HL-60/S4 (cell line): ENCODE results near the gene MRS2.
"Not testable (repeated sequence)": the region's sequence is repeated elsewhere in the genome, so short reads cannot be mapped to it uniquely, and the experiment has no call there.

Experiments
- in situ Hi-C: fragments of 300-500 bp; cut with MboI; formaldehyde crosslinking; loops from 2 replicates; pipeline ENCODE4 v1.14.3; 2022; ENCODE audit warnings: low sequenced_read_pairs

The MRS2 gene

DNA sequence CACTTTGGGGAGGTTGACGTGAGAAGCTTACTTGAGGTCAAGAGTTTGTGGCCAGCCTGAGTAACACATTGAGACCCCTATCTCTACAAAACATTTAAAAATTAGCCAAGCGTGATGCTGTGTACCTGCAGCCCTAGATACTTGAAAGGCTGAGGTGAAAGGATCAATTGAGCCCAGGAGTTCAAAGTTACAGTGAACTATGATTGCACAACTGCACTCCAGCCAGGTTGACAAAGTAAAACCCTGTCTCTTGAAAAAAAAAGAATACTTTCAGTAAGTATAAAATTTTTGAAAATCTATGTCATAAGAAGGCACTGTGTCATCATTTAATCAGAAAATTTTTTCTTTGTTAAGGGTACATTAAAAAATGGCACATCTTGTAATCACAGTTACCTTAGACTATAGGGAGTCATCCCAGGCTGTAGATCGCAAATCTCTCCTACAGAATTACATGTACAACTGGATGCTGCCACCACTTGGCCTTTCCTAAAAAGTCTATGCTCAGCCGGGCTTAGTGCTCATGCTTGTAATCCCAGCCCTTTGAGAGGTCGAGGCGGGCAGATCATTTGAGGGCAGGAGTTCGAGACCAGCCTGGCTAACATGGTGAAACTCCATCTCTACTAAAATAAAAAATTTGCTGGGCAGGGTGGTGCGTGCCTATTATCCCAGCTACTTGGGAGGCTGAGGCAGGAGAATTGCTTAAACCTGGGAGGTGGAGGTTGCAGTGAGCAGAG lies 17.0 kb upstream of the MRS2 start:
- in situ Hi-C loops, result no loop called here

DNA sequence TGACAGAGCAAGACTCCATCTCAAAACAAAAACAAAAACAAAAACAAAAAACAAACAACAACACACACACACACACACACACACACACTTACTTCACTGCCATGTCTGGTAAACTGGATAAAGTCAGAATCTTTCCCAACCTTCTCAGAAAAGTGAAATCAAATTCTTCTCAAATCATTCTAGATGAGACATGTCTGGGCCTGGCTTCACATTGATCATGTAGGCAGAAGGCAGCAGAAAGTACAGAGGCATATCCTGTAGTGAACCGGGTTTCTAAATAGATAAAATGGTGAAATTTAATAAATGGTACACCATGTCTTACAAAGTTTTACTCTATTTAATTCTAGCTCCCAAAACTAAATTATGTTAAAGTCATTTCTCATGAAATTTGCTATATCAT lies 14.9 kb upstream of the MRS2 start:
- in situ Hi-C loops, result no loop called here

GRCh38 chr6:24391208-24391607 lies 11.5 kb upstream of the MRS2 start:
- in situ Hi-C loops, result no loop called here

- in situ Hi-C loops, result no loop called here
Observed at GRCh38 chr6:24391756-24392405, 10.9 kb upstream of the MRS2 start.

DNA sequence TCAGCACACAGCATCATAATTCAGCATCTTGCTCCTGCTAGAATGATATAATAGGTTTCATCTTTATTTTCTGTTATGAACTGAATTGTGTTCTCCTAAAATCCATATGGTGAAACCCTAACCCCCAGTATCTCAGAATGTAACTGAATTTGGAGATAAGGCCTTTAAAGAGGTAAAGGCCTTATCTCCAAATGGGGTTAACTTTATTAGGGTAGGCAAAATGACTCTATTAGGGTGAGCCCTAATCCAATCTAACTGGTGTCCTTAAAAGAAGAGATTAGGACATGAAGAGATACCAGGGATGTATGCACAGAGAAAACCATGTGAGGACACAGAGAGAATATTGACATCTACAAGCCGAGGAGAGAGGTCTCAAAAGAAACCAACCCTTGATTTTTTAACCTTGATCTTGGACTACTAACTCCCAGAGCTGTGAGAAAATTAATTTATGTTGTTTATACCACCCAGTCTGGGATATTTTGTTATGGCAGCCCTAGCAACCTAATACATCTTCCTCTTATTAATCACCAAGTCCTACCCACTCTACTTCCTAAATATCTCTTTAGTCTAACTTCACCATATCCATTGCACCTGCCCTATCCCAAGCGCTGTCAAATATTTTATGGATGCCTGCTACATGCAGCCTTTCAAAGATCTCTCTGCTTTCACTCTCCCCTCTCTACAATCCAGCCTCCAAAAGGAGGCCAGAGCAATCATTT lies 8.5 kb upstream of the MRS2 start:
- in situ Hi-C loops, result no loop called here

- in situ Hi-C loops, result no loop called here
Observed at GRCh38 chr6:24394780-24395437, 7.8 kb upstream of the MRS2 start.

- in situ Hi-C loops, result no loop called here
Observed at GRCh38 chr6:24396824-24397223, 5.9 kb upstream of the MRS2 start.

DNA sequence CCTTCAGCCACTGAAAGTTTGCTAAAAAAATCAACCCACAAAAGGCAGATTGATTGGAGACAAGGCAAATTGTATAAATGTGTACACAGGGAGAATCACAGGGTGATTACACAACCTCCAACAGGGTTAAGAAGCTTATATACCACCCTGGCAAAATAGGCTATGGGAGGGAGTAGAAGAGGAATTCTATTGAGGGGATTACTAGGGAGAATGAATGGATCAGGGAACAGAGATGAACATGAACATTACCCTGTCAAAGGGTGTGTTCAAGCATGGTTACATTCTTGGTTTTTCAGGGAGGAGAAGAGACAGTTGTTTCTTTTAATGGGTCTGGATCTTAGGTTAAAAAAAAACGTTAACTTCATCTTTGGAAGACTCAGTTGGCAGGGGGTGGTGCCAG lies 5.1 kb upstream of the MRS2 start:
- in situ Hi-C loops, result no loop called here

DNA sequence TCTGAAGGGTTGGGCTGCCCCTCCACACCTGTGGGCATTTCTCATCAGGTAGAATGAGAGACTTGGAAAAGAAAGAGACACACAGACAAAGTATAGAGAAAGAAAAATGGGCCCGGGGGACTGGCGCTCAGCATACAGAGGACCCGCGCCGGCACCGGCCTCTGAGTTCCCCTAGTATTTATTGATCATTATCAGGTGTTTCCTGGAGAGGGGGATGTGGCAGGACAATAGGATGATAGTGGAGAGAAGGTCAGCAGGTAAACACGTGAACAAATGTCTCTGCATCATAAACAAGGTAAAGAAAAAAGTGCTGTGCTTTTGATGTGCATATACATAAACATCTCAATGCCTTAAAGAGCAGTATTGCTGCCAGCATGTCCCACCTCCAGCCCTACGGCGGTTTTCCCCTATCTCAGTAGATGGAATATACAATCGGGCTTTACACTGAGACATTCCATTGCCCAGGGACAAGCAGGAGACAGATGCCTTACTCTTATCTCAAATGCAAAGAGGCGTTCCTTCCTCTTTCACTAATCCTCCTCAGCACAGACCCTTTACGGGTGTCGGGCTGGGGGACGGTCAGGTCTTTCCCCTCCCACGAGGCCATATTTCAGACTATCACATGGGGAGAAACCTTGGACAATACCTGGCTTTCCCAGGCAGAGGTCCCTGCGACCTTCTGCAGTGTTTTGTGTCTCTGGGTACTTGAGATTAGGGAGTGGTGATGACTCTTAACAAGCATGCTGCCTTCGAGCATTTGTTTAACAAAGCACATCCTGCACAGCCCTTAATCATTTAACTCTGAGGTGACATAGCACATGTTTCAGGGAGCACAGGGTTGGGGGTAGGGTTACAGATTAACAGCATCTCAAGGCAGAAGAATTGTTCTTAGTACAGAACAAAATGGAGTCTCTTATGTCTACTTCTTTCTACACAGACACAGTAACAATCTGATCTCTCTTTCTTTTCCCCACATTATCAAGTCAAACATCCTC lies 2.4 kb upstream of the MRS2 start:
- in situ Hi-C loops, result not testable (repeated sequence)

DNA sequence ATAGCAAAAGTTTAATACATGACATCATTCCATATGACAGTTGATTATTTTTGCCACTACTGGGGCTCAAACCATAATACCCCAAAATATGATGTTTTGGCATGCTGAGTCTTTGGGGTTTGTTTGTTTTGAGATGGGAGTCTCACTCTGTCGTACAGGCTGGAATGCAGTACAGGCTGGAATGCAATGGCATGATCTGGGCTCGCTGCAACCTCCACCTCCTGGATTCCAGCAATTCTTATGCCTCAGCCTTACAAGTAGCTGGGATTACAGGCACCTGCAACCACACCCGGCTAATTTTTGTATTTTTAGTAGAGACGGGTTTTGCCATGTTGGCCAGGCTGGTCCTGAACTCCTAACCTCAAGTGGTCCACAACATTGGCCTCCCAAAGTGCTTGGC lies 1.3 kb upstream of the MRS2 start:
- in situ Hi-C loops, result no loop called here

GRCh38 chr6:24403501-24403824 lies 727 bp downstream of the MRS2 start:
- in situ Hi-C loops, result no loop called here

DNA sequence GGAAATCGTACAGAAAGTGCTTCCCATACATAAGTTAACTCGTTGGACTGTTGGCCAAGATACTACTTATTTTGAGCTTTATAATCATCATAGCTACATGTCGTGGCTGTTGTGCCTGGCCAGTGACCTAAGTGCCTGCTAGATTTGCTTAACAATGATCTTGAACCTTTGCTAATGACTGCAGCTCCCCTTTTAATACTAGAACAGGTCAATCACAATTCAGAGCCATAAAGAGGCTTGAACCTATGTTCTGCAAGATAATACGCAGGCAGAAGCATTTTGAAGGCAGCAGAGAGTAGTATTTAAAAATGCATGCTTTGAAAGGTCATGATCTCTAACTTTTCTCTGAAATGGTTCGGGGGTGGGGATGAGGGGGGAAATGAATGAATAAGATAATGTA lies 2.5 kb downstream of the MRS2 start:
- in situ Hi-C loops, result no loop called here

DNA sequence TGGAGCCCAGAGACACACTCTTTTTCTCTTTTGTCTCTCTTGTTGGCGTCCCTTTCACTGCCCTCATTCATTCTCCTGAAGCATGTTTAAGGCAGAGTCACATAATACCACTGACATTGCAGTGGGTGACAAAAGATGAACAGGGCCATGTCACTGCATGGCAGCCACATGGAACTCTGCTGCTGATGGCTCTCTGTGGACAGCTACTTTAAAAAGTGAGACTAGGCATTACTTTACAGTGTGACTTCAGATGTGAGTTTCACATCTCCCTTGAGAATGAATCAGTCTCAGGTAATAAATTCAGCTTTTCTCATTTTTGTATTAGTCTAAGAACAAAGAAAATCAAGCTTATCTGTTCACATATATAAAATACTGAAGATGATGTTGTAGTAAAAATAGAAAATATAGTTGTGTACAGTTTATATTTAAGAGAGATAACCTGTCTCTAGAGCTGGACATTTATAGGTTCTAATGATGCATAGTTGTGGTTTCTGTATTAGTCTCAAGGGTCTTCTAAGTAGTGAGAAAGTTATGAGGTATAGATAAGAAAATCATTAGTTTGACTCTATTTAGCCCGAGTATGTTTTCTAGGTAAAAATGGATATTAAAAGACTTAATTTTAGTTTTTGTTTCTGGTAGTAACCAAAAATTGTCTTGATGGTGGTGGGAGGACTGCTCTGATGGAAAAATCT lies 6.1 kb downstream of the MRS2 start:
- in situ Hi-C loops, result no loop called here

- in situ Hi-C loops, result no loop called here
Observed at GRCh38 chr6:24410622-24411021, 7.9 kb downstream of the MRS2 start.

DNA sequence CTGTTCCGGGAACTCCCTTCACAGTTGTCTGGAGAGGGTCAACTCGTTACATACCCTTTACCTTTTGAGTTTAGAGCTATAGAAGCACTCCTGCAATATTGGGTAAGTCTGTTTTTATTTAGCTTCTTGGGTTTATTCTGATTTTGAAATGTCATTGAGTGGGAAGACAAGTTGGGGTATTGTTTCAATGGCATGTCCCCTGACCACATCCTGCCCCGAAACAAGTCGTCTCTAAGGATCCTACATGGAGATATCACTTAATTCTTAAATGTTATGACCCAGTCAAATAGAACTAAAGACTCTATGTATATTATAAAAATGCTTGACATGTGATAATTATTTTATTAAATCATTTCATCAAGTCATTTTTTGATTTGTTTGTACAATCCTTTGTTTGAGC lies 9.6 kb downstream of the MRS2 start:
- in situ Hi-C loops, result no loop called here

DNA sequence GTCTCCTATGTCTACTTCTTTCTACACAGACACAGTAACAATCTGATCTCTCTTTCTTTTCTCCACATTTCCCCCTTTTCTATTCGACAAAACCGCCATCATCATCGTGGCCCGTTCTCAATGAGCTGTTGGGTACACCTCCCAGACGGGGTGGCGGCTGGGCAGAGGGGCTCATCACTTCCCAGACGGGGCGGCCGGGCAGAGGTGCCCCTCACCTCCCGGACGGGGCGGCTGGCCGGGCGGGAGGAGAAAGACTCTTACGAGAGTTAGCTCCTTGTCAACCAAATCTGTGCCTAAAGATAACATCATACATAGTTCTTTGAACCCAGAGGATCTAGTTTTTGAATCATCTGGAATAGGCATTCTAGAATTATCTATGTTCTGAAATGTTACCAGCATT lies 11.8 kb downstream of the MRS2 start:
- in situ Hi-C loops, result not testable (repeated sequence)

DNA sequence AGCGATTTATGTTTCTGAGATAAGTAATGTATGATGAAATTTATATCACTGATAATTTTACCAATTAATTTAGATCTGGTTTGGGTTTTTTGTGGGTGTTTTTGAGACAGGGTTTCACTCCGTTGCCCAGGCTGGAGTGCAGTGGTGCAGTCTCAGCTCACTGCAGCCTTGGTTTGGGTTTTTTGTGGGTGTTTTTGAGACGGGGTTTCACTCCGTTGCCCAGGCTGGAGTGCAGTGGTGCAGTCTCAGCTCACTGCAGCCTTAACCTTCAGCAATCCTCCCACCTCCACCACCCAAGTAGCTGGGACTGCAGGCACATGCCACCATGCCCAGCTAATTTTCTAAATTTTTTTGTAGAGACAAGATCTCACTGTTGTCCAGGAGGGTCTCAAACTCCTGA lies 13.0 kb downstream of the MRS2 start:
- in situ Hi-C loops, result no loop called here

GRCh38 chr6:24419526-24419925 lies 16.8 kb downstream of the MRS2 start:
- in situ Hi-C loops, result no loop called here

- in situ Hi-C loops, result no loop called here
Observed at GRCh38 chr6:24425091-24425490, 22.4 kb downstream of the MRS2 start.
